ENCODE results near the gene ANAPC15. TPM values are rescaled to one million over a fixed set of nuclear protein-coding genes. Genes with fewer than 3 reads are reported as not detected.

ANAPC15 gene
- total and polyA plus RNA-seq, 2 experiments from 2014 or later, result 52.1 to 117 TPM

- TF ChIP-seq, protein P1, sequence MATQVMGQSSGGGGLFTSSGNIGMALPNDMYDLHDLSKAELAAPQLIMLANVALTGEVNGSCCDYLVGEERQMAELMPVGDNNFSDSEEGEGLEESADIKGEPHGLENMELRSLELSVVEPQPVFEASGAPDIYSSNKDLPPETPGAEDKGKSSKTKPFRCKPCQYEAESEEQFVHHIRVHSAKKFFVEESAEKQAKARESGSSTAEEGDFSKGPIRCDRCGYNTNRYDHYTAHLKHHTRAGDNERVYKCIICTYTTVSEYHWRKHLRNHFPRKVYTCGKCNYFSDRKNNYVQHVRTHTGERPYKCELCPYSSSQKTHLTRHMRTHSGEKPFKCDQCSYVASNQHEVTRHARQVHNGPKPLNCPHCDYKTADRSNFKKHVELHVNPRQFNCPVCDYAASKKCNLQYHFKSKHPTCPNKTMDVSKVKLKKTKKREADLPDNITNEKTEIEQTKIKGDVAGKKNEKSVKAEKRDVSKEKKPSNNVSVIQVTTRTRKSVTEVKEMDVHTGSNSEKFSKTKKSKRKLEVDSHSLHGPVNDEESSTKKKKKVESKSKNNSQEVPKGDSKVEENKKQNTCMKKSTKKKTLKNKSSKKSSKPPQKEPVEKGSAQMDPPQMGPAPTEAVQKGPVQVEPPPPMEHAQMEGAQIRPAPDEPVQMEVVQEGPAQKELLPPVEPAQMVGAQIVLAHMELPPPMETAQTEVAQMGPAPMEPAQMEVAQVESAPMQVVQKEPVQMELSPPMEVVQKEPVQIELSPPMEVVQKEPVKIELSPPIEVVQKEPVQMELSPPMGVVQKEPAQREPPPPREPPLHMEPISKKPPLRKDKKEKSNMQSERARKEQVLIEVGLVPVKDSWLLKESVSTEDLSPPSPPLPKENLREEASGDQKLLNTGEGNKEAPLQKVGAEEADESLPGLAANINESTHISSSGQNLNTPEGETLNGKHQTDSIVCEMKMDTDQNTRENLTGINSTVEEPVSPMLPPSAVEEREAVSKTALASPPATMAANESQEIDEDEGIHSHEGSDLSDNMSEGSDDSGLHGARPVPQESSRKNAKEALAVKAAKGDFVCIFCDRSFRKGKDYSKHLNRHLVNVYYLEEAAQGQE (IDR thresholded peaks at IDR 0.05; ENCODE audit: unreplicated experiment), result no peak
- TF ChIP-seq EZH2 (IDR thresholded peaks at IDR 0.05; ENCODE audit: low read depth, unreplicated experiment), result no peak
- no peak for TF ChIP-seq EZH2phosphoT487 (IDR thresholded peaks at IDR 0.05; ENCODE audit: unreplicated experiment)
- TF ChIP-seq POLR2AphosphoS5 (IDR thresholded peaks at IDR 0.05; ENCODE audit: low read depth), result no peak
- TF ChIP-seq CREB1 (CRISPR knock-in tag; IDR thresholded peaks at IDR 0.05; ENCODE audit: low read depth), result no peak
- no peak for TF ChIP-seq ZNF331 (CRISPR knock-in tag; IDR thresholded peaks at IDR 0.05; ENCODE audit: low read depth)
- TF ChIP-seq ZNF114 (CRISPR knock-in tag; IDR thresholded peaks at IDR 0.05), result no peak
- no peak for TF ChIP-seq CTCF (conservative IDR thresholded peaks at IDR 0.05; ENCODE audit: low read depth in 2 of 2)
- TF ChIP-seq NANOG (IDR thresholded peaks at IDR 0.05; ENCODE audit: borderline replicate concordance), result no peak
- TF ChIP-seq, protein P2, sequence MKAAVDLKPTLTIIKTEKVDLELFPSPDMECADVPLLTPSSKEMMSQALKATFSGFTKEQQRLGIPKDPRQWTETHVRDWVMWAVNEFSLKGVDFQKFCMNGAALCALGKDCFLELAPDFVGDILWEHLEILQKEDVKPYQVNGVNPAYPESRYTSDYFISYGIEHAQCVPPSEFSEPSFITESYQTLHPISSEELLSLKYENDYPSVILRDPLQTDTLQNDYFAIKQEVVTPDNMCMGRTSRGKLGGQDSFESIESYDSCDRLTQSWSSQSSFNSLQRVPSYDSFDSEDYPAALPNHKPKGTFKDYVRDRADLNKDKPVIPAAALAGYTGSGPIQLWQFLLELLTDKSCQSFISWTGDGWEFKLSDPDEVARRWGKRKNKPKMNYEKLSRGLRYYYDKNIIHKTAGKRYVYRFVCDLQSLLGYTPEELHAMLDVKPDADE (IDR thresholded peaks at IDR 0.05), result no peak
- TF ChIP-seq JUNB (IDR thresholded peaks at IDR 0.05; ENCODE audit: unreplicated experiment), result no peak
- TF ChIP-seq STAT1 (IDR thresholded peaks at IDR 0.05; ENCODE audit: unreplicated experiment), result no peak
Observed at GRCh38 chr11:72132646-72133045, 20.2 kb upstream of the ANAPC15 start (continued).

DNA sequence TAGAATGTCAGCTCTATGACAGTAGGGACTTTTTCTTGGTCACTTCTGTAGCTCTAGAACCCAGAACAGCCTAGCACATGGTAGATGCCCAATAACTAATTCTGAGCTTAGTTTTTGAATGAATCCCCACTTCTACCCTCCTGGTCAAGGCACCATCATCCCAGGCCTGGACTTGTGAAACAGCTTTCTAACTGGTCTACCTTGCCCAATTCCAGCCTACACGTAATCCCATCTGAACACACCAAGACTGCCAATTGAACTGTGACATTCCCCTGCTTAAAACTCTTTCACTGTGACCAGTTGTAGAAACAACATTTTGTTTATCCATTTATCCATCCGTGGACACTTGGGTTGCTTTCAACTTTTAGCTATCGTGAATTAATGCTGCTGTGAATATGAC lies 16.9 kb upstream of the ANAPC15 start:
- no peaks in the 10 kb centered on the region; the same call in 2 of the 3 replicates for H3K4me1 Mint-ChIP-seq
- Histone ChIP-seq H4K20me1 (replicated peaks; ENCODE audit: insufficient read depth) (no peaks in the 10 kb centered on the region), H2AFZ (no peak overlapping the region), H3K27me3 (ENCODE audit: insufficient read depth) (no peaks in the 10 kb centered on the region), H3F3A (replicated peaks; ENCODE audit: low read depth) (no peaks in the 10 kb centered on the region), H3K4me2 (no peak overlapping the region), H3K27ac (ENCODE audit: low read depth) (no peak overlapping the region), H3K4me1 (ENCODE audit: insufficient read depth) (no peaks in the 10 kb centered on the region), H3K79me2 (replicated peaks; ENCODE audit: insufficient read depth) (no peaks in the 10 kb centered on the region), H3K9me2 (ENCODE audit: insufficient read depth) (no peaks in the 10 kb centered on the region), H3K4me3 (no peak overlapping the region), H3K36me3 (ENCODE audit: insufficient read depth) (no peaks in the 10 kb centered on the region; the same call in 1 of the 2 replicates)
- H3K27me3 Mint-ChIP-seq (ENCODE audit: insufficient read depth, low read depth, poor library complexity), result peaks cover 10% of the 10 kb centered on the region
- no peak for ATAC-seq
- peaks cover 18% of the 10 kb centered on the region for H3K36me3 Mint-ChIP-seq (ENCODE audit: low read depth)
- no peak overlapping the region for H3K4me3 Mint-ChIP-seq
- peaks cover 42% of the 10 kb centered on the region for H3K9me3 Mint-ChIP-seq
- DNase-seq (ENCODE audit: low spot score), result no peak
- H3K27ac Mint-ChIP-seq, result no peak overlapping the region
- TF ChIP-seq CTCF (conservative IDR thresholded peaks at IDR 0.05; ENCODE audit: low read depth in 2 of 2) (no peak), NANOG (IDR thresholded peaks at IDR 0.05; ENCODE audit: borderline replicate concordance) (no peak)

All from GM23338 (cell line).